Esophagus squamous epithelium (tissue), 4 donors: ENCODE measurements around the gene TTYH3.

Experiments
- CTCF ChIP-seq, 6 experiments: fragments of 450-650 bp in 4 of 6; fragments of 200-600 bp in 2 of 6; sonication (generic) in 2 of 6; IDR thresholded peaks; one replicate each; pipeline ENCODE4 v1.5.1; 2016 to 2019; ENCODE audit warnings: antibody characterized with exemption in 6 of 6, mild to moderate bottlenecking in 4 of 6, moderate library complexity in 4 of 6
- POLR2A ChIP-seq, 4 donors: fragments of 450-650 bp; IDR thresholded peaks; one replicate each; pipeline ENCODE4 v1.6.1; 2017; ENCODE audit warnings: antibody characterized with exemption in 4 of 4, mild to moderate bottlenecking in 4 of 4, moderate library complexity in 3 of 4

GRCh38 chr7:2675256-2675764 is 43.5 kb downstream of the TTYH3 start:
- no peak for TF ChIP-seq CTCF (IDR thresholded peaks at IDR 0.05)
- no peak for TF ChIP-seq POLR2A (IDR thresholded peaks at IDR 0.05)
